ENCODE data around the gene DACH2.

The DACH2 gene

DNA sequence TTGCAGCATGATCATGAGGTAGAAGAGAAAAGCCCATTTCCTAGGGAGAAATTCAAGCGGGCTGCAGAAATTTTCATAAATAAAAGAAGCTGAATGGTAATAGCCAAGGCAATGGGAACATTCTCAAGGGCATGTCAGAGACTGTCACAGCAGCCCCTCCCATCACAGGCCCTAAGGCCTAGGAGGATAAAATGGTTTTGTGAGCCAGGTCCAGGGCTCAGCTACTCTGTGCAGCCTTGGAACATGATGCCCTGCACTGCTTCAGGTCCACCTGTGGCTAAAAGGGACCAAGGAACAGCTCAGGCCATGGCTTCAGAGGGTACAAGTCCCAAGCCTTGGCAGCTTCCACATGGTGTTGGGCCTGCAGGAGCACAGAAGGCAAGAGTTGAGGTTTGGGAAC lies 93.3 kb downstream of the DACH2 start:
- TF ChIP-seq, protein P1, sequence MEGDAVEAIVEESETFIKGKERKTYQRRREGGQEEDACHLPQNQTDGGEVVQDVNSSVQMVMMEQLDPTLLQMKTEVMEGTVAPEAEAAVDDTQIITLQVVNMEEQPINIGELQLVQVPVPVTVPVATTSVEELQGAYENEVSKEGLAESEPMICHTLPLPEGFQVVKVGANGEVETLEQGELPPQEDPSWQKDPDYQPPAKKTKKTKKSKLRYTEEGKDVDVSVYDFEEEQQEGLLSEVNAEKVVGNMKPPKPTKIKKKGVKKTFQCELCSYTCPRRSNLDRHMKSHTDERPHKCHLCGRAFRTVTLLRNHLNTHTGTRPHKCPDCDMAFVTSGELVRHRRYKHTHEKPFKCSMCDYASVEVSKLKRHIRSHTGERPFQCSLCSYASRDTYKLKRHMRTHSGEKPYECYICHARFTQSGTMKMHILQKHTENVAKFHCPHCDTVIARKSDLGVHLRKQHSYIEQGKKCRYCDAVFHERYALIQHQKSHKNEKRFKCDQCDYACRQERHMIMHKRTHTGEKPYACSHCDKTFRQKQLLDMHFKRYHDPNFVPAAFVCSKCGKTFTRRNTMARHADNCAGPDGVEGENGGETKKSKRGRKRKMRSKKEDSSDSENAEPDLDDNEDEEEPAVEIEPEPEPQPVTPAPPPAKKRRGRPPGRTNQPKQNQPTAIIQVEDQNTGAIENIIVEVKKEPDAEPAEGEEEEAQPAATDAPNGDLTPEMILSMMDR (IDR thresholded peaks at IDR 0.05; ENCODE audit: low read depth, low read length, missing control alignments) = no peak
- no peak for DNase-seq (ENCODE audit: low read depth)
- no peak overlapping the region for H3K4me3 ChIP-seq (ENCODE audit: low read depth, low read length)

DNA sequence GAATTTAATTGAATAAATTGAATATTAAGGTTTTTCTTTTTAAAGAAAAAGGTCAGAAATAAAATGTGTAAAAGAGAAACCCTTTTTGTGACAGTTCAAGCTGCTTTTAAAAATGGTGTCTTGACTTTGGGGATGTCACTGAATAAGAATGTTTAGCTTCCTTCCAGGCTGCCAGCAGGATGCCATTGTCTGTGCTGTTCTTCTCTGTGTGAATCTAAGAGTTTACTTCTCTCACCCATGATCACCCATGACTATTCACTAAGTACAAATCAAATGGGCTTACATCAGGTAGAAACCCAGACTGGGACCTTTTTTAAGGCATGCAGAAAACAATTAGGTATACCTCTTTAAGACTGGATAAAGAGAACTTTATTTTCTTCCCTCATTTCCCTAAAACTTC lies 115.3 kb downstream of the DACH2 start:
- TF ChIP-seq, protein P1 (IDR thresholded peaks at IDR 0.05; ENCODE audit: low read depth, low read length, missing control alignments) = no peak
- no peak overlapping the region for H3K4me3 ChIP-seq (ENCODE audit: low read depth, low read length)
- DNase-seq (ENCODE audit: low read depth) = no peak

DNA sequence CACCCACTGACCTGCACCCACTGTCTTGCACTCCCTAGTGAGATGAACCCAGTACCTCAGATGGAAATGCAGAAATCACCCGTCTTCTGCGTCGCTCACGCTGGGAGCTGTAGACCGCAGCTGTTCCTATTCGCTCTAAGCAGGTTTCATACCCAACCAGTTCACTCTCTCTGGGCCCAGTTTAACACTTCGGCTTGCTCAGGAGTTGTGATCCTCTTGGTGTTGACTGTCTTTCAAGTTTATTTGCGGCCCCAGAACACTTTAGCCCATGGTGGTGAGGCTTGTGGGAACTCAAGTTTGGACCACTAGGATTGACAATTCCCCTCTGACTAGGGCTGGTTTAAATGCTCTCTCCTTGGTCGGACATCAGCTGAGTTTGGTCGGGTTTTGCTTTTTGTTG lies 147.0 kb downstream of the DACH2 start:
- DNase-seq (ENCODE audit: low read depth) = no peak
- TF ChIP-seq, protein P1 (IDR thresholded peaks at IDR 0.05; ENCODE audit: low read depth, low read length, missing control alignments) = no peak
- H3K4me3 ChIP-seq (ENCODE audit: low read depth, low read length) = no peak overlapping the region

DNA sequence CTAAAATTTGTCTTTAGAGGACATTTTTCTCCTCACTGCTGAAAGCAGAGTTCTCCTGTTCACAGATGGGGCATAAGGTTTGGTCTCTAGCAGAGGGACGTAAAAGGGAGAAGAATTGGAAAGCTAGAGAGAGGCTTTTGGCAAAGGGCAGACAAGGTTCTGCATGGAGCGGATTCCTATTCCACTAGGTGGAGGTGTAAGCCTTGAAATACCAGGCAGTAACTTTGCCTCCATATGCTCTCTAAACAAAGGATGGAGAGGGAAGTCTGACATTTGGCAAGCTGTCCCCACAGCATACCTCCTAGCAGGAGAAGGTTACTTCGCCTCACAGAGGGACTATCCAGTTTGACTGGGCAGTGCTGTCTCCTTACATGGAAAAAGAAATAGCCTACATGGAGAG lies 174.7 kb downstream of the DACH2 start:
- H3K4me3 ChIP-seq (ENCODE audit: low read depth, low read length) = no peak overlapping the region
- TF ChIP-seq, protein P1 (IDR thresholded peaks at IDR 0.05; ENCODE audit: low read depth, low read length, missing control alignments) = no peak
- DNase-seq (ENCODE audit: low read depth) = no peak

DNA sequence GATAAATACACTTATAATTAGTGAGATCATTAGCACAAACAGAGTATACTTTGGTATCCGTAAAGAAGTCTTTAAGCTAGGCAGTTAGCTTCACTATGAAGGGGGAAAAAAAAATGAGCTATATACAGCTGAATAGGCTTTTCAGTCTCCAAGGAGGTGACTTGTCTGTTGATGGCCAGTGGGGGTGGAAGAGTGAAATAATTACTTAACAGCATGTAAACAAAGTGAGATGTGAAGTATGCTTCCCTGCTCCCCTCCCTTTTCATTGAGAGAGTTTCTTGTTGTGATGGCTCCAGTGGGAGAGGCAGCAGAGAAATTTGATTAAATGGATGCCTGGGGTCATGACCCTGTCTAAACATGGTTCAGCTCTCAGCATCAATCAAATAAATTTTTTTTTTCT lies 180.9 kb downstream of the DACH2 start:
- H3K4me3 ChIP-seq (ENCODE audit: low read depth, low read length) = no peak overlapping the region
- no peak for DNase-seq (ENCODE audit: low read depth)

DNA sequence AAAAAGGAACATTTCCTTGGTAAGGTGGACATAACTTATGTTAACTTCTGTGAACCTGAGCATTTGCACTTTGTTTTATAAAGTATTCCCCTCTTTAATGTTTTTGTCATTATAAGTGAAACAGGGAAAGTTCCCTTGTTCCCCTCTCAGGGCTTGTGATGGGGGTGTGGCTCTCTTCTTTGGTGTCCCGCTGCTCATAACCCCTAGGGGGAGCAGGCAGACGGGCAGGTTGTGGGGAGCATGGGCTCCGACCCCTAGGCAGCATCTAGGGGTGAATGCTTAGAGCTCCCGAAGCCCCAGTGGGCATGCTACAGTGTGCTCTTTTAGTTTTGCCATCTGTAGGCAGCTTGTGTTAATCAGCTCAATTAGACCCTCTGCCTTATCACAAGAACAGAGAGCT lies 200.4 kb downstream of the DACH2 start:
- no peak overlapping the region for H3K4me3 ChIP-seq (ENCODE audit: low read depth, low read length)
- no peak for DNase-seq (ENCODE audit: low read depth)
- TF ChIP-seq, protein P1 (IDR thresholded peaks at IDR 0.05; ENCODE audit: low read depth, low read length, missing control alignments) = no peak

More for the DNA sequence above, 180.9 kb downstream of the DACH2 start:
- TF ChIP-seq, protein P1 (IDR thresholded peaks at IDR 0.05; ENCODE audit: low read depth, low read length, missing control alignments) = no peak

DNA sequence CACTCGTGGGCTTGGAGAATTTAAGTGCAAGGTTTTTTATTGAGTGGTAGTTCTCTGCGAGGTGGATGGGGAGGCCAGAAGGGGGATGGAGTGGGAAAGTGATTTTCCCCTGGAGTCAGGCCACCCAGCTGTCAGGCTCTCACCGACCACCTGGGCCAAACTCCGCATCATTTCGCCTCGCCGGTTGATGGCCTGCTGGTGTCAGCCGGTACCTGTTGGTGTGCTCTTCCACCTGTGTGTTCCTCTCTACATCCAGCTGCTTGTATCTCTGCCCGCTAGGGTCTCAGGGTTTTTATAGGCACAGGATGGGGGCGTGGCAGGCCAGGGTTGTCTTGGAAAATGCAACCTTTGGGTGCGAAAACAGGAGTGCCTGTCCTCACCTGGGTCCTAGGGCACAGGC lies 200.9 kb downstream of the DACH2 start:
- DNase-seq (ENCODE audit: low read depth) = no peak
- H3K4me3 ChIP-seq (ENCODE audit: low read depth, low read length) = no peak overlapping the region
- TF ChIP-seq, protein P1 (IDR thresholded peaks at IDR 0.05; ENCODE audit: low read depth, low read length, missing control alignments) = no peak

All from GM12864 (cell line).